ENCODE data around the gene CYP1A1.

The CYP1A1 gene

DNA sequence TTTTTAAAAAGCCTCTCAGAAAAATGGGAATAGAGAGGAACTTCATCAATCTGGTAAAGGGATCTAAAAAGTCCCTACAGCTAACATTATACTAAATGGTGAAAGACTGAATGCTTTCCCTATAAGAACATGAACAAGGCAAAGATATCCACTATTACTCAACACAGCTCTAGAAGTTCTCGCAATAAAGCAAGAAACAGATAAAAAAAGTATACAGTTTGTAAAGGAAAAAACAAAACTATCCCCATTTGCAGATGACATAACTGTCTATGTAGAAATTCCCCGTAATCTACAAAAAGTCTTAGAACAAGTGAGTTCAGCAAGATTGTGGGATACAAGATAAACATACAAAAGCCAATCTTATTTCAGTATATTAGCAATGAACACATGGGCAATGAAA lies 44.9 kb downstream of the CYP1A1 start:
- TF ChIP-seq, protein P1, sequence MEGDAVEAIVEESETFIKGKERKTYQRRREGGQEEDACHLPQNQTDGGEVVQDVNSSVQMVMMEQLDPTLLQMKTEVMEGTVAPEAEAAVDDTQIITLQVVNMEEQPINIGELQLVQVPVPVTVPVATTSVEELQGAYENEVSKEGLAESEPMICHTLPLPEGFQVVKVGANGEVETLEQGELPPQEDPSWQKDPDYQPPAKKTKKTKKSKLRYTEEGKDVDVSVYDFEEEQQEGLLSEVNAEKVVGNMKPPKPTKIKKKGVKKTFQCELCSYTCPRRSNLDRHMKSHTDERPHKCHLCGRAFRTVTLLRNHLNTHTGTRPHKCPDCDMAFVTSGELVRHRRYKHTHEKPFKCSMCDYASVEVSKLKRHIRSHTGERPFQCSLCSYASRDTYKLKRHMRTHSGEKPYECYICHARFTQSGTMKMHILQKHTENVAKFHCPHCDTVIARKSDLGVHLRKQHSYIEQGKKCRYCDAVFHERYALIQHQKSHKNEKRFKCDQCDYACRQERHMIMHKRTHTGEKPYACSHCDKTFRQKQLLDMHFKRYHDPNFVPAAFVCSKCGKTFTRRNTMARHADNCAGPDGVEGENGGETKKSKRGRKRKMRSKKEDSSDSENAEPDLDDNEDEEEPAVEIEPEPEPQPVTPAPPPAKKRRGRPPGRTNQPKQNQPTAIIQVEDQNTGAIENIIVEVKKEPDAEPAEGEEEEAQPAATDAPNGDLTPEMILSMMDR (IDR thresholded peaks at IDR 0.05; ENCODE audit: low read depth, low read length, missing control alignments) = no peak
- no peak for DNase-seq (ENCODE audit: low read depth)
- H3K4me3 ChIP-seq (ENCODE audit: low read depth, low read length) = no peak overlapping the region
- in situ Hi-C loops (cut with HindIII; ENCODE audit: low sequenced_read_pairs) = no loop called here

DNA sequence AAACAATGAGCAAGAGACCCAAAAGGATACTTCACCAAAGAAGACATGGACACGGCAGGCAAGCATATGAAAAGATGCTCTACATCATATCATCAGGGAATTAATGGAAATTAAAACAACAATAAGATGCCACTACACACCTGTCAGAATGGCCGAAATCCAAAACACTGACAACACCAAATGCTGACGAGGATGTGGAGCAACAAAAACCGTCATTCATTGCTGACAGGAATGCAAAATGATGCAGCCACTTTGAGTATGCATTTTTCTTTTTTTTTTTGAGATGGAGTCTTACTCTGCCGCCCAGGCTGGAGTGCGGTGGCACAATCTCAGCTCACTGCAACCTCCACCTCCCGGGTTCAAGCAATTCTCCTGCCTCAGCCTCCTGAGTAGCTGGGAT lies 48.5 kb downstream of the CYP1A1 start:
- TF ChIP-seq, protein P1 (IDR thresholded peaks at IDR 0.05; ENCODE audit: low read depth, low read length, missing control alignments) = no peak
- H3K4me3 ChIP-seq (ENCODE audit: low read depth, low read length) = no peak overlapping the region
- in situ Hi-C loops (cut with HindIII; ENCODE audit: low sequenced_read_pairs) = no loop called here
- DNase-seq (ENCODE audit: low read depth) = no peak

DNA sequence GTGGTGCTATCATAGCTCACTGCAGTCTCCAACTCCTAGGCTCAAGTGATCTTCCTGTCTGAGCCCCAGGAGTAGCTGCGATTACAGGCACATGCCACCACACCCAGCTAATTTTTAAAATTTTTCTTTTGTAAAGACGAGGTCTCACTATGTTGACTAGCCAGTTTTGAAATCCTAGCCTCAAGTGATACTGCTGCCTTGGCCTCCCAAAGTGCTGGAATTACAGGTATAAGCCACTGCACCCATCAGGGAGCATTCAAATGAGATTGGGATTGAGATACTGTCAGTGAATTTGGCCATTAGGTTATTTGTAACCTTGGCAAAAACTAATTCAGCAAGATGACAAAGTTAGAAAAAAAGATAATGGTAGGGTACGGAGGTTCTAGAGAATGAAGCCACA lies 51.2 kb downstream of the CYP1A1 start:
- DNase-seq (ENCODE audit: low read depth) = no peak
- H3K4me3 ChIP-seq (ENCODE audit: low read depth, low read length) = no peak overlapping the region
- TF ChIP-seq, protein P1 (IDR thresholded peaks at IDR 0.05; ENCODE audit: low read depth, low read length, missing control alignments) = no peak
- in situ Hi-C loops (cut with HindIII; ENCODE audit: low sequenced_read_pairs) = no loop called here

GRCh38 chr15:74669627-74670026 lies 55.7 kb downstream of the CYP1A1 start:
- in situ Hi-C loops (cut with HindIII; ENCODE audit: low sequenced_read_pairs) = no loop called here
- no peak overlapping the region for H3K4me3 ChIP-seq (ENCODE audit: low read depth, low read length)
- TF ChIP-seq, protein P1 (IDR thresholded peaks at IDR 0.05; ENCODE audit: low read depth, low read length, missing control alignments) = no peak
- no peak for DNase-seq (ENCODE audit: low read depth)

Data from astrocyte of the cerebellum (primary cell).